Spinal cord (tissue), 10 donors: ENCODE measurements around the gene GPR107. TPM values are rescaled to one million over a fixed set of nuclear protein-coding genes. Genes with fewer than 3 reads are reported as not detected.

ENCODE experiments used
- DNase-seq, 6 donors: peaks; one replicate each; pipeline versions ENCODE4 v3.0.0 to v3.0.0-alpha.2; 2013 to 2015; ENCODE audit warnings: low spot score in 6 of 6, low read depth in 4 of 6
- H3K27ac ChIP-seq: one replicate; pipeline ENCODE4 v1.5.1; 2013; ENCODE audit warnings: low read depth, low read length, control low read depth
- H3K27me3 ChIP-seq: one replicate; pipeline ENCODE4 v1.6.1; 2013; ENCODE audit warnings: low read length; ENCODE audit not compliant: control insufficient read depth, insufficient read depth
- H3K36me3 ChIP-seq: one replicate; pipeline ENCODE4 v1.6.1; 2013; ENCODE audit warnings: low read length; ENCODE audit not compliant: control insufficient read depth, insufficient read depth
- H3K4me1 ChIP-seq: one replicate; pipeline ENCODE4 v1.6.1; 2013; ENCODE audit warnings: low read length; ENCODE audit not compliant: control insufficient read depth, insufficient read depth
- H3K4me3 ChIP-seq: one replicate; pipeline ENCODE4 v1.5.1; 2013; ENCODE audit warnings: low read depth, low read length, control low read depth
- H3K9me3 ChIP-seq: one replicate; pipeline ENCODE4 v1.6.1; 2013; ENCODE audit warnings: low read length; ENCODE audit not compliant: control insufficient read depth, insufficient read depth
- WGBS: methylation state at CpG from one replicate; pipeline ENCODE4 v1.1.5; 2013; ENCODE audit warnings: missing lambda C conversion rate; ENCODE audit not compliant: insufficient coverage; 5-methylcytosine and 5-hydroxymethylcytosine counted together
- polyA plus RNA-seq, 2 donors: library from polyadenylated mRNA; unstranded; fragments of 120-200 nt; gene quantifications; one replicate each; pipeline ENCODE4 v1.2.1, GENCODE V29; 2013; ENCODE audit not compliant: insufficient read length in 2 of 2
- total RNA-seq, 2 donors: library from RNA; depleted of rRNA in 1 of 2; stranded (reverse); fragments of 120-200 nt in 1 of 2; fragments of >200 nt in 1 of 2; gene quantifications; one replicate each; pipeline versions ENCODE4 v1.2.3 to v1.2.4, GENCODE V29; 2013 to 2014
- donor health status: healthy.

GPR107 gene
- total and polyA plus RNA-seq, 4 donors: 24.8 to 46.6 (median 44.2) TPM

DNA sequence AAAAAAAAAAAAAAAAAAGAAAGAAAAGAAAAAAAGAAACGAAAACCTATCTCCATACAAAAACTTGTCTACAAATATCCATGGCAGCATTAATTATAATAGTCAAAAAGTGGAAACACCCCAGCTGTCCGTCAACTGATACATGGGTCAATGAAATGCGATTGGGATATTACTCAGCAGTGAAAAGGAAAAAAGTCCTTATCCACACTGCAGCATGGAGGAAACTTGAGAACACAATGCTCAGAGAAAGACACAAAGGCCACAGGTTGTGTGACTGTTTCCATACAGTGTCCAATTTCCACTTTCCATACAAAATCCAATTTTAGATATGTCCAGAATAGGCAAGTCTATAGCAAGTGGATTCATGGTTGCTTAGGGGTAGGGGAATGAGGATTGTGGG, 94.2 kb downstream of the GPR107 start:
- WGBS: 100% methylated on average over 2 of the region's 3 CpGs
- Histone ChIP-seq H3K4me1 (peaks cover 19% of the 10 kb centered on the region), H3K27me3 (no peaks in the 10 kb centered on the region), H3K36me3 (no peaks in the 10 kb centered on the region), H3K27ac (no peak overlapping the region), H3K9me3 (no peaks in the 10 kb centered on the region), H3K4me3 (no peak overlapping the region)
- no peak for DNase-seq

GRCh38 chr9:130149031-130149430, 95.3 kb downstream of the GPR107 start:
- no peaks in the 10 kb centered on the region for H3K27me3 ChIP-seq
- no peak overlapping the region for H3K27ac ChIP-seq
- no peaks in the 10 kb centered on the region for H3K36me3 ChIP-seq
- H3K4me3 ChIP-seq: no peak overlapping the region
- H3K9me3 ChIP-seq: no peaks in the 10 kb centered on the region
- DNase-seq: no peak
- 74% methylated on average over 4 of the region's 5 CpGs for WGBS
- peaks cover 8% of the 10 kb centered on the region for H3K4me1 ChIP-seq

DNA sequence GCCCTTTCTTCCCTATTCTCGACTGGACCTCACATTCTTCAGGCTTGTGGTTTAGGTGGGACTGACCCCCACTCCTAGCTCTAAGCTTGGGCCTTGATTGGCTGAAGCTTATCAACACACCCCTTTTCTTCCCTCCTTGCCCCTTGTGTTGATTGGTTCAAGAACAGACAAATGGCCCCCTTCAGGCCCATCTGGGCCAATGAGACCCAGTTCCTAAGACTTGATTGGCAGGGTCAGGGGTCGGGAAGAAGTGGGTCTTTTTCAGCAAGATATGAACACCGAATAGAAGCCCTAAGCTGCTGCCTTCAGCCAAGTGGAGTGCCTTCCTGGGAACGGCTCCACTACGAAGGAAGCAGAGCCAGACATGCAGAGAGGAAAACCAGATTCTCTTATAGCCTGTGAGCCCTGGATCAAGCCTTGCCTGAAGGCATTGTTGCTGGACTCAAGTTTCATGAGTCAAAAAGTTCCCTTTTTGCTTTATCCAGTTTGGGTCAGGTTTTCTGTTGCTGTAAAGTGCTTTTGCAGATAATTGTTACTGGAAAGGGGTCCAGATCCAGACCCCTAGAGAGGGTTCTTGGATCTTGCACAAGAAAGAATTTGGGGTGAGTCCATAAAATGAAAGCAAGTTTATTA, 96.1 kb downstream of the GPR107 start:
- 87% methylated on average over 5 of the region's 5 CpGs for WGBS
- DNase-seq: no peak
- H3K36me3 ChIP-seq: no peaks in the 10 kb centered on the region
- no peak overlapping the region for H3K4me3 ChIP-seq
- no peak overlapping the region for H3K27ac ChIP-seq
- peaks cover under 1% of the 10 kb centered on the region for H3K4me1 ChIP-seq
- H3K27me3 ChIP-seq: no peaks in the 10 kb centered on the region
- no peaks in the 10 kb centered on the region for H3K9me3 ChIP-seq

DNA sequence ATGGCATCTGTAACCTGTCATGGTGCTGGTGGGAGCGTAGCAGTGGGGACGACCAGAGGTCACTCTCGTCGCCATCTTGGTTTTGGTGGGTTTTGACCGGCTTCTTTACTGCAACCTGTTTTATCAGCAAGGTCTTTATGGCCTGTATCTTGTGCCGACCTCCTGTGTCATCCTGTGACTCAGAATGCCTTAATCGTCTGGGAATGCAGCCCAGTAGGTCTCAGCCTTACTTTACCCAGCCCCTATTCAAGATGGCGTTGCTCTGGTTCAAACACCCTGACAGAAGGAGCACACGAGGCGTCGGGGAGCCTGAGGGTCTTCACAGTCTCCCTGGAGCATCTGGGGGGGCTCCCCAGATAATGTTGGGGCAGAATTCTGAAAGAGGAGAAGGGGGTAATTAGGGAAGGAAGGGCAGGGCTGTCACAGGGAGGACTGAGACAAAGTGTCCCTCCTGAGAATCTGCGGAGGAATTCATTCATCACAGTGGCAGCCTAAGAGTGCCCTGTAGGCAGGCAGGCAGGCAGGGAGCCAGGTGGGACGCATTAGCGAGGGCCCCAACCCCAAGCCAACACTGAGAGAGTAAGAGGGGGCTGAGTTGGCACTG, 97.2 kb downstream of the GPR107 start:
- DNase-seq: peak in 1 of 6 donors; percentile 49
- H3K36me3 ChIP-seq: no peaks in the 10 kb centered on the region
- WGBS: 56% methylated on average over 14 of the region's 14 CpGs
- no peaks in the 10 kb centered on the region for H3K9me3 ChIP-seq
- H3K4me3 ChIP-seq: no peak overlapping the region
- H3K27me3 ChIP-seq: no peaks in the 10 kb centered on the region
- H3K27ac ChIP-seq: no peak overlapping the region
- H3K4me1 ChIP-seq: no peaks in the 10 kb centered on the region

- Histone ChIP-seq H3K9me3 (no peaks in the 10 kb centered on the region), H3K4me3 (no peak overlapping the region), H3K27me3 (no peaks in the 10 kb centered on the region), H3K4me1 (peaks cover 5% of the 10 kb centered on the region), H3K36me3 (no peaks in the 10 kb centered on the region), H3K27ac (no peak overlapping the region)
- WGBS: 94% methylated on average over 3 of the region's 3 CpGs
- no peak for DNase-seq
Measured at GRCh38 chr9:130154816-130155215, 101.1 kb downstream of the GPR107 start.

- no peaks in the 10 kb centered on the region for H3K27me3 ChIP-seq
- WGBS: 84% methylated on average over 12 of the region's 12 CpGs
- H3K27ac ChIP-seq: no peak overlapping the region
- no peak for DNase-seq
- H3K4me3 ChIP-seq: no peak overlapping the region
- no peaks in the 10 kb centered on the region for H3K9me3 ChIP-seq
- no peaks in the 10 kb centered on the region for H3K36me3 ChIP-seq
- peaks cover 5% of the 10 kb centered on the region for H3K4me1 ChIP-seq
Measured at GRCh38 chr9:130155647-130156046, 101.9 kb downstream of the GPR107 start.

DNA sequence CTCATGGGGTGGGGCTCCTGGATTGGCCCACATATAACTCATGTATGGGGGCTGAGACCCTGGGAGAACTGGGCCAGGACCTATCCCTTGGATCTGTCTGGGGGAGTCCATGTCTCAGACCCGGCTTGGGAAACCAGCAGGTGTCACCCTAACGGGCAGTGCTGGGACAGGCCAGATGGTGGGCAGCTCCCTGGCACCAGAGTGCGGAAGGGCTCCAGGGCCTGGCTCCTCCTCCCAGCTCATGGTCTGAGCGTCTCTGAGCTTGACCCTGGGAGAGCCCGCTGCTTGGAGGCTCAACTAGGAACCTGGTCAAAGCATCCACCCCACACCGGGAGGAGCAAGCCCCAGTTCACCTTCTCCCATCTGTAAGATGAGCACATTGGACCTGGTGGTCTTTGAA, 103.0 kb downstream of the GPR107 start:
- Histone ChIP-seq H3K9me3 (no peaks in the 10 kb centered on the region), H3K27ac (no peak overlapping the region), H3K4me1 (peaks cover 5% of the 10 kb centered on the region), H3K4me3 (no peak overlapping the region), H3K36me3 (no peaks in the 10 kb centered on the region), H3K27me3 (no peaks in the 10 kb centered on the region)
- WGBS: 53% methylated on average over 4 of the region's 6 CpGs
- DNase-seq: no peak

GRCh38 chr9:130157079-130157478, 103.4 kb downstream of the GPR107 start:
- no peak overlapping the region for H3K4me3 ChIP-seq
- DNase-seq: no peak
- WGBS: 88% methylated on average over 4 of the region's 7 CpGs
- no peak overlapping the region for H3K27ac ChIP-seq
- H3K9me3 ChIP-seq: no peaks in the 10 kb centered on the region
- H3K4me1 ChIP-seq: peaks cover 5% of the 10 kb centered on the region
- no peaks in the 10 kb centered on the region for H3K27me3 ChIP-seq
- no peaks in the 10 kb centered on the region for H3K36me3 ChIP-seq

DNA sequence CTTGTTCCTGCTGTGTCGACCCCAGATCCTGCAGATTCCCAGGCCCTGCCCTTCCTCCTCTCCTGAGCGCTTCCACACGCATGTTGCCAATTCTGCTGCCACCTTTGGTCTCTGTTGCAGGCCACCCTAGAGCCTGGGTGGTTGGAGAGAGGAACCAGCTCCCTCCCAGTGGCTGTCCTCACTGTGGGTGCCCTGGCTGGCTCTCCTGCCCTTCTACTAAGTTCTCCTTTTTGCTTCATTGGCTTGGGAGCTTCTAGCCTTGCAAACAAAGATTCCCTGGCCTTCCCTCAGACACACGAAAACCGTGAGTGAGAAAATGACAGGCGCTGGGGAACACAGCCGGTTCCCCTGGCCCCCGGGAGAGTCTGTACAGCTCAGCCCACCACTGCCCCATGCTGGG, 104.3 kb downstream of the GPR107 start:
- 65% methylated on average over 4 of the region's 8 CpGs for WGBS
- no peaks in the 10 kb centered on the region for H3K9me3 ChIP-seq
- H3K4me3 ChIP-seq: no peak overlapping the region
- DNase-seq: no peak
- no peak overlapping the region for H3K27ac ChIP-seq
- no peaks in the 10 kb centered on the region for H3K36me3 ChIP-seq
- peaks cover 5% of the 10 kb centered on the region for H3K4me1 ChIP-seq
- no peaks in the 10 kb centered on the region for H3K27me3 ChIP-seq

GRCh38 chr9:130159057-130159456, 105.4 kb downstream of the GPR107 start:
- H3K27me3 ChIP-seq: no peaks in the 10 kb centered on the region
- peaks cover 5% of the 10 kb centered on the region for H3K4me1 ChIP-seq
- peak in 2 of 6 donors; percentile 37 to 70 for DNase-seq
- no peaks in the 10 kb centered on the region for H3K9me3 ChIP-seq
- no peak overlapping the region for H3K27ac ChIP-seq
- WGBS: 62% methylated on average over 5 of the region's 8 CpGs
- no peaks in the 10 kb centered on the region for H3K36me3 ChIP-seq
- H3K4me3 ChIP-seq: no peak overlapping the region
